ENCODE results near the gene NBEA. TPM values are rescaled to one million over a fixed set of nuclear protein-coding genes. Genes with fewer than 3 reads are reported as not detected.

NBEA gene
- total RNA-seq, 3 donors from 2014 or later (not counting 1 experiment from before 2014, with no cell fraction given) = 0.27 to 0.66 (median 0.33) TPM

GRCh38 chr13:35139591-35139990 lies 197.5 kb downstream of the NBEA start:
- Mint-ChIP-seq H3K27me3 (ENCODE audit: low read depth in 2 of 2) (no peaks in the 10 kb centered on the region), H3K4me3 (no peak overlapping the region), H3K27ac (no peak overlapping the region), H3K36me3 (no peaks in the 10 kb centered on the region), H3K4me1 (no peaks in the 10 kb centered on the region), H3K9me3 (peaks cover 0 to 2% of the 10 kb centered on the region in 2 donors)
- no peaks in the 10 kb centered on the region for H3K27me3 ChIP-seq (ENCODE audit: control insufficient read depth, insufficient read depth, low read length)
- no peak overlapping the region for H3K4me3 ChIP-seq (ENCODE audit: low read length)
- ATAC-seq (no peak), DNase-seq (no peak)
- intact Hi-C loops (cut with micrococcal nuclease) = no loop called here
- H3K4me1 ChIP-seq (ENCODE audit: control insufficient read depth, insufficient read depth, low read length) = no peaks in the 10 kb centered on the region
- H3K27ac ChIP-seq (ENCODE audit: low read length) = no peak overlapping the region
- H3K36me3 ChIP-seq (ENCODE audit: control insufficient read depth, insufficient read depth, low read length) = no peaks in the 10 kb centered on the region
- WGBS (ENCODE audit: insufficient coverage) = 22% methylated on average over 3 of the region's 4 CpGs
- TF ChIP-seq CTCF (IDR thresholded peaks at IDR 0.05) = no peak
- no peaks in the 10 kb centered on the region for H3K9me3 ChIP-seq (ENCODE audit: control insufficient read depth, insufficient read depth, low read length)

- H3K36me3 ChIP-seq (ENCODE audit: control insufficient read depth, insufficient read depth, low read length) = no peaks in the 10 kb centered on the region
- H3K4me3 ChIP-seq (ENCODE audit: low read length) = no peak overlapping the region
- H3K4me3 Mint-ChIP-seq = no peak overlapping the region
- no peaks in the 10 kb centered on the region for H3K4me1 ChIP-seq (ENCODE audit: control insufficient read depth, insufficient read depth, low read length)
- intact Hi-C loops (cut with micrococcal nuclease) = no loop called here
- H3K4me1 Mint-ChIP-seq = no peaks in the 10 kb centered on the region
- no peak for ATAC-seq
- 100% methylated on average over 1 of the region's 1 CpG for WGBS (ENCODE audit: insufficient coverage)
- no peaks in the 10 kb centered on the region for H3K27me3 Mint-ChIP-seq (ENCODE audit: low read depth in 2 of 2)
- H3K36me3 Mint-ChIP-seq = no peaks in the 10 kb centered on the region
- DNase-seq = no peak
- H3K9me3 ChIP-seq (ENCODE audit: control insufficient read depth, insufficient read depth, low read length) = no peaks in the 10 kb centered on the region
- peaks cover 0 to 2% of the 10 kb centered on the region in 2 donors for H3K9me3 Mint-ChIP-seq
- H3K27ac Mint-ChIP-seq = no peak overlapping the region
- no peaks in the 10 kb centered on the region for H3K27me3 ChIP-seq (ENCODE audit: control insufficient read depth, insufficient read depth, low read length)
- H3K27ac ChIP-seq (ENCODE audit: low read length) = no peak overlapping the region
- TF ChIP-seq CTCF (IDR thresholded peaks at IDR 0.05) = no peak
Observed at GRCh38 chr13:35140321-35140720, 198.3 kb downstream of the NBEA start.

- ATAC-seq (no peak), DNase-seq (no peak)
- Histone ChIP-seq H3K27me3 (ENCODE audit: control insufficient read depth, insufficient read depth, low read length) (no peaks in the 10 kb centered on the region), H3K27ac (ENCODE audit: low read length) (no peak overlapping the region), H3K9me3 (ENCODE audit: control insufficient read depth, insufficient read depth, low read length) (no peaks in the 10 kb centered on the region), H3K4me3 (ENCODE audit: low read length) (no peak overlapping the region), H3K4me1 (ENCODE audit: control insufficient read depth, insufficient read depth, low read length) (no peaks in the 10 kb centered on the region), H3K36me3 (ENCODE audit: control insufficient read depth, insufficient read depth, low read length) (no peaks in the 10 kb centered on the region)
- Mint-ChIP-seq H3K36me3 (no peaks in the 10 kb centered on the region), H3K27me3 (ENCODE audit: low read depth in 2 of 2) (no peaks in the 10 kb centered on the region), H3K27ac (no peak overlapping the region), H3K4me3 (no peak overlapping the region), H3K9me3 (peaks cover 0 to 2% of the 10 kb centered on the region in 2 donors), H3K4me1 (no peaks in the 10 kb centered on the region)
- intact Hi-C loops (cut with micrococcal nuclease) = no loop called here
- no peak for TF ChIP-seq CTCF (IDR thresholded peaks at IDR 0.05)
Observed at GRCh38 chr13:35140831-35141230, 198.8 kb downstream of the NBEA start.

- Mint-ChIP-seq H3K4me1 (no peaks in the 10 kb centered on the region), H3K36me3 (no peaks in the 10 kb centered on the region), H3K9me3 (no peaks in the 10 kb centered on the region), H3K27ac (no peak overlapping the region), H3K4me3 (no peak overlapping the region), H3K27me3 (ENCODE audit: low read depth in 2 of 2) (no peaks in the 10 kb centered on the region)
- intact Hi-C loops (cut with micrococcal nuclease) = no loop called here
- 95% methylated on average over 5 of the region's 6 CpGs for WGBS (ENCODE audit: insufficient coverage)
- ATAC-seq (no peak), DNase-seq (no peak)
- no peak overlapping the region for H3K27ac ChIP-seq (ENCODE audit: low read length)
- H3K4me1 ChIP-seq (ENCODE audit: control insufficient read depth, insufficient read depth, low read length) = no peaks in the 10 kb centered on the region
- H3K27me3 ChIP-seq (ENCODE audit: control insufficient read depth, insufficient read depth, low read length) = no peaks in the 10 kb centered on the region
- no peak for TF ChIP-seq CTCF (IDR thresholded peaks at IDR 0.05)
- H3K36me3 ChIP-seq (ENCODE audit: control insufficient read depth, insufficient read depth, low read length) = no peaks in the 10 kb centered on the region
- no peaks in the 10 kb centered on the region for H3K9me3 ChIP-seq (ENCODE audit: control insufficient read depth, insufficient read depth, low read length)
- H3K4me3 ChIP-seq (ENCODE audit: low read length) = no peak overlapping the region
Observed at GRCh38 chr13:35143123-35143522, 201.1 kb downstream of the NBEA start.

Measured in natural killer cell (primary cell).